ENCODE results near the gene ACBD4. TPM values are rescaled to one million over a fixed set of nuclear protein-coding genes. Genes with fewer than 3 reads are reported as not detected.

Gene ACBD4
- total and polyA plus RNA-seq, 2 of the 13 experiments (the other 11 are each of a cell fraction or from before 2014, with no cell fraction given) = 16.1 to 26.9 TPM

DNA sequence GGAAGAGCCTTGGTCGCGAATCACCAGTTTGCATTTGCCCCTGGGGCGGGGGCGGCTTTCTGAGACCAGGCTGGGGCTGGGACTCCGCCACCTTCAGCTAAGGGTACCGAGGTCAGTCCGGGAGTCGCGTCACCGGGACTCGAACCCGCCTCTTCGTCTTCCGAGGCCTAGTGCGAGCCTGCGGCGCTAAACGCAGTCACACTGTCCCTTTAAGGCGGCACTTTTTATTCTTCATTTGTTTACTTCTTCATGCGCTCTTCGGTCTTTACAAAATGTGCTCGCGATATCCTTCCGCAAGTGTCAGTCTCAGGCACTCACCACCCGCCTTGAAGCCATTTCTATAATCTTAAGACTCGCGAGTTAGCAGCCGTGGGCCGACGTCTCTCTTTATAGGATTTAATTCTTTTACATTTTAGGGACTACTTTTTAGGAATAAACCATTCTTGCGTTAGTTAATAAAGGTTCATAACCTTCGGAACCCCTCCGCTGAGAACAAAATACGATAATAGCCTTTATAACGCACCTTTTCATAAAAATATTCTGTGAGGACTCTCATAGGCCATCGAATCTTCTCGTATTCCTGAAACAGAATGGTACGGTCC, 12.2 kb downstream of the ACBD4 start (continued):
- TF ChIP-seq SSRP1 (CRISPR knock-in tag; IDR thresholded peaks at IDR 0.05) (0 out of 2 replicates have a peak, but pooled peaks have one; percentile 14), KLF13 (CRISPR knock-in tag; IDR thresholded peaks at IDR 0.05) (no peak), KDM1A (CRISPR knock-in tag; IDR thresholded peaks at IDR 0.05) (peak; percentile 35), RXRB (CRISPR knock-in tag; IDR thresholded peaks at IDR 0.05; ENCODE audit: borderline replicate concordance) (peak; percentile 54; the same call in 1 of the 2 replicates), SKI (IDR thresholded peaks at IDR 0.05; ENCODE audit: partially characterized antibody) (peak; percentile 70), ZNF713 (CRISPR knock-in tag; IDR thresholded peaks at IDR 0.05) (no peak), SALL2 (CRISPR knock-in tag; IDR thresholded peaks at IDR 0.05) (no peak; the same call in 1 of the 2 replicates), JUND (CRISPR knock-in tag; IDR thresholded peaks at IDR 0.05) (no peak), CENPX (CRISPR knock-in tag; IDR thresholded peaks at IDR 0.05) (no peak), ZNF709 (CRISPR knock-in tag; IDR thresholded peaks at IDR 0.05) (no peak; the same call in 1 of the 2 replicates), NFYC (CRISPR knock-in tag; IDR thresholded peaks at IDR 0.05) (no peak), RBAK (CRISPR knock-in tag; IDR thresholded peaks at IDR 0.05) (no peak), HNRNPK (IDR thresholded peaks at IDR 0.05; ENCODE audit: low read depth, low read length, poor library complexity, severe bottlenecking) (no peak), THAP7 (CRISPR knock-in tag; IDR thresholded peaks at IDR 0.05) (no peak; the same call in 1 of the 2 replicates), PLSCR1 (CRISPR knock-in tag; IDR thresholded peaks at IDR 0.05; ENCODE audit: borderline replicate concordance) (no peak), ZNF607 (CRISPR knock-in tag; IDR thresholded peaks at IDR 0.05; ENCODE audit: borderline replicate concordance) (peak; percentile 72), ZMYM4 (CRISPR knock-in tag; IDR thresholded peaks at IDR 0.05) (peak; percentile 51; the same call in 1 of the 2 replicates), ZEB1 (IDR thresholded peaks at IDR 0.05; ENCODE audit: insufficient replicate concordance, low read depth) (peak; percentile 78), ZNF331 (CRISPR knock-in tag; IDR thresholded peaks at IDR 0.05) (peak; percentile 61), ETS1 (CRISPR knock-in tag; IDR thresholded peaks at IDR 0.05) (no peak), ZNF678 (CRISPR knock-in tag; IDR thresholded peaks at IDR 0.05) (no peak), HDAC1 (CRISPR knock-in tag; IDR thresholded peaks at IDR 0.05) (no peak), NFE2 (CRISPR knock-in tag; IDR thresholded peaks at IDR 0.05) (no peak), MYPOP (CRISPR knock-in tag; IDR thresholded peaks at IDR 0.05) (no peak; the same call in 1 of the 2 replicates), WIZ (CRISPR knock-in tag; IDR thresholded peaks at IDR 0.05) (no peak), NR2C2 (CRISPR knock-in tag; IDR thresholded peaks at IDR 0.05; ENCODE audit: borderline replicate concordance) (peak; percentile 48; the same call in 1 of the 2 replicates), GATA4 (IDR thresholded peaks at IDR 0.05; ENCODE audit: borderline replicate concordance, low read depth) (no peak; the same call in 1 of the 2 replicates)
